DOHH2 (cell line): ENCODE results near the gene VCL.

Experiments
- H3F3A ChIP-seq: fragments of 200-600 bp; sonication (generic), shearing (Covaris generic); 2 replicates; pipeline ENCODE4 v1.6.0; 2016; ENCODE audit warnings: antibody characterized with exemption, mild to moderate bottlenecking; ENCODE audit not compliant: control insufficient read depth, insufficient read depth
- H3K27ac ChIP-seq: fragments of 200-600 bp; sonication (generic); 2 replicates; pipeline ENCODE4 v1.5.1; 2014; ENCODE audit warnings: low read depth, mild to moderate bottlenecking, low read length, moderate library complexity
- H3K27me3 ChIP-seq: fragments of 200-600 bp; sonication (generic); 2 replicates; pipeline ENCODE4 v1.6.1; 2014; ENCODE audit warnings: mild to moderate bottlenecking, low read length, mixed read lengths; ENCODE audit not compliant: control insufficient read depth
- H3K36me3 ChIP-seq: fragments of 200-600 bp; sonication (generic); 2 replicates; pipeline ENCODE4 v1.6.1; 2014; ENCODE audit warnings: mild to moderate bottlenecking, low read length, moderate library complexity, mixed read lengths; ENCODE audit not compliant: control insufficient read depth
- H3K4me1 ChIP-seq: fragments of 200-600 bp; sonication (generic); 2 replicates; pipeline ENCODE4 v1.6.1; 2014; ENCODE audit warnings: mild to moderate bottlenecking, low read length, mixed read lengths; ENCODE audit not compliant: control insufficient read depth
- H3K4me2 ChIP-seq: fragments of 200-600 bp; sonication (generic); 2 replicates; pipeline ENCODE4 v1.6.0; 2014; ENCODE audit warnings: mild to moderate bottlenecking, low read length, moderate library complexity
- H3K4me3 ChIP-seq: fragments of 200-600 bp; sonication (generic); 2 replicates; pipeline ENCODE4 v1.5.1; 2014; ENCODE audit warnings: mild to moderate bottlenecking, low read length, mixed read lengths
- H3K79me2 ChIP-seq: fragments of 200-600 bp; sonication (generic); 2 replicates; pipeline ENCODE4 v1.6.1; 2014; ENCODE audit warnings: mild to moderate bottlenecking, low read length, mixed read lengths; ENCODE audit not compliant: control insufficient read depth
- H3K9me2 ChIP-seq: fragments of 200-600 bp; sonication (generic); replicated peaks from 2 replicates; pipeline ENCODE4 v1.6.1; 2014; ENCODE audit warnings: mild to moderate bottlenecking, low read length, mixed read lengths; ENCODE audit not compliant: control insufficient read depth
- H3K9me3 ChIP-seq: fragments of 200-600 bp; sonication (generic); 2 replicates; pipeline ENCODE4 v1.6.1; 2014; ENCODE audit warnings: antibody characterized with exemption, low read length, mixed read lengths; ENCODE audit not compliant: control insufficient read depth, insufficient read depth
- H4K20me1 ChIP-seq: fragments of 200-600 bp; sonication (generic); 2 replicates; pipeline ENCODE4 v1.6.0; 2014; ENCODE audit warnings: low read depth, mild to moderate bottlenecking, antibody characterized with exemption, low read length, moderate library complexity; ENCODE audit not compliant: control insufficient read depth, insufficient read depth
- CTCF ChIP-seq: fragments of 200-600 bp; sonication (generic); IDR thresholded peaks from one replicate; pipeline ENCODE4 v1.5.1; 2014; ENCODE audit warnings: antibody characterized with exemption, mild to moderate bottlenecking, low read depth, low read length; ENCODE audit not compliant: poor library complexity, severe bottlenecking
- EZH2phosphoT487 ChIP-seq: fragments of 200-600 bp; sonication (generic); IDR thresholded peaks from 2 replicates; pipeline ENCODE4 v1.6.1; 2017; ENCODE audit warnings: borderline replicate concordance, mild to moderate bottlenecking, antibody characterized with exemption, low read length, moderate library complexity, mixed read lengths

VCL gene

GRCh38 chr10:74011017-74011416, 13.1 kb downstream of the VCL start:
- Histone ChIP-seq H3K27me3 (no peaks in the 10 kb centered on the region), H3K79me2 (peaks cover 89% of the 10 kb centered on the region), H3K4me2 (peak overlapping the region; percentile 83), H3K4me1 (peaks cover 92% of the 10 kb centered on the region), H3K9me3 (no peaks in the 10 kb centered on the region), H3K36me3 (peaks cover 6% of the 10 kb centered on the region; the same call in 1 of the 2 replicates), H3K4me3 (peak overlapping the region; percentile 63), H3F3A (peaks cover 62% of the 10 kb centered on the region), H3K9me2 (no peaks in the 10 kb centered on the region), H4K20me1 (no peaks in the 10 kb centered on the region; the same call in 1 of the 2 replicates), H3K27ac (peak overlapping the region; percentile 96)
- TF ChIP-seq EZH2phosphoT487 (no peak), CTCF (no peak)

GRCh38 chr10:74011770-74012169, 13.9 kb downstream of the VCL start:
- Histone ChIP-seq H3K4me2 (peak overlapping the region; percentile 83), H3K27me3 (no peaks in the 10 kb centered on the region), H3K9me2 (no peaks in the 10 kb centered on the region), H3K79me2 (peaks cover 89% of the 10 kb centered on the region), H3F3A (peaks cover 57% of the 10 kb centered on the region), H3K36me3 (peaks cover 6% of the 10 kb centered on the region; the same call in 1 of the 2 replicates), H3K27ac (peak overlapping the region; percentile 96), H3K4me1 (peaks cover 85% of the 10 kb centered on the region), H3K4me3 (peak overlapping the region; percentile 63), H3K9me3 (no peaks in the 10 kb centered on the region), H4K20me1 (no peaks in the 10 kb centered on the region; the same call in 1 of the 2 replicates)
- no peak for TF ChIP-seq CTCF
- no peak for TF ChIP-seq EZH2phosphoT487

- TF ChIP-seq CTCF (no peak), EZH2phosphoT487 (no peak)
- H3K79me2 ChIP-seq, result peaks cover 85% of the 10 kb centered on the region
- H3K9me3 ChIP-seq, result no peaks in the 10 kb centered on the region
- peak overlapping the region; percentile 96 for H3K27ac ChIP-seq
- H3K27me3 ChIP-seq, result no peaks in the 10 kb centered on the region
- peak overlapping the region; percentile 63; the same call in 1 of the 2 replicates for H3K4me3 ChIP-seq
- peaks cover 54% of the 10 kb centered on the region for H3F3A ChIP-seq
- H3K4me2 ChIP-seq, result peak overlapping the region; percentile 83
- no peaks in the 10 kb centered on the region; the same call in 1 of the 2 replicates for H4K20me1 ChIP-seq
- H3K36me3 ChIP-seq, result 0 out of 2 replicates have a peak, but pooled peaks cover 3% of the 10 kb centered on the region
- H3K4me1 ChIP-seq, result peaks cover 77% of the 10 kb centered on the region
- no peaks in the 10 kb centered on the region for H3K9me2 ChIP-seq
Observed at GRCh38 chr10:74012480-74012879, 14.6 kb downstream of the VCL start.
